HCT116 (cell line): ENCODE results near the gene ERICH3. TPM values are rescaled to one million over a fixed set of nuclear protein-coding genes. Genes with fewer than 3 reads are reported as not detected.

Experiments used
- ATAC-seq: fragments of 200-7000 bp; cut with Tn5 transposase; 2 replicates; pipeline ENCODE4 v1.9.1; 2020; ENCODE audit warnings: mild to moderate bottlenecking, moderate library complexity
- BruUV-seq: library from RNA; stranded (reverse); fragments of 400-500 nt; replicated peaks from 2 replicates; lab custom pipeline; 2021; lab: Mats Ljungman, UMichigan
- CTCF ChIA-PET: fragments of 300-600 bp; sonication (Branson Sonifier 250); formaldehyde crosslinking; loops from one replicate; lab custom pipeline; 2021; ENCODE audit warnings: antibody characterized with exemption; lab: Charles Lee
- POLR2A ChIA-PET: fragments of 300-600, 350-600 bp; sonication (Branson Sonifier 250); formaldehyde crosslinking; loops from one replicate; lab custom pipeline; 2021; ENCODE audit warnings: antibody characterized with exemption; lab: Charles Lee
- RAD21 ChIA-PET, 2 experiments: fragments of 300-600 bp; sonication (Branson Sonifier 250); formaldehyde crosslinking; loops; one replicate each; lab custom pipeline; 2023; ENCODE audit warnings: low total read pairs in 2 of 2; ENCODE audit not compliant: uncharacterized antibody in 2 of 2, unreplicated experiment in 2 of 2, low non-redundant PET in 1 of 2; lab: Charles Lee
- DNase-seq: peaks from one replicate; pipeline ENCODE4 v3.0.0-alpha.2; 2010; ENCODE audit warnings: low read depth, low spot score
- H2AFZ ChIP-seq: fragments of 200-600 bp; shearing (Covaris generic), sonication (generic); 2 replicates; pipeline ENCODE4 v1.6.1; 2017; ENCODE audit warnings: low read depth, mixed run types, mixed read lengths, antibody characterized with exemption, low read length; ENCODE audit not compliant: poor library complexity, severe bottlenecking
- H3K27ac ChIP-seq: 2 replicates; pipeline ENCODE4 v1.5.1; 2012; ENCODE audit warnings: low read depth, low read length
- H3K27me3 ChIP-seq: fragments of 200-600 bp; sonication (generic); 2 replicates; pipeline ENCODE4 v1.6.1; 2016; ENCODE audit warnings: mixed run types, low read length, mixed read lengths; ENCODE audit not compliant: insufficient read depth
- H3K36me3 ChIP-seq, 2 experiments: fragments of 200-500 bp in 1 of 2; fragments of 200-600 bp in 1 of 2; sonication (Bioruptor generic) in 1 of 2; sonication (generic) in 1 of 2; 2 replicates each; pipeline versions ENCODE4 v1.5.1 to v1.6.1; 2014 to 2016; ENCODE audit warnings: low read length in 2 of 2, inconsistent platforms in 1 of 2, mixed read lengths in 1 of 2, mixed run types in 1 of 2; ENCODE audit not compliant: insufficient read depth in 2 of 2, control insufficient read depth in 1 of 2
- H3K4me1 ChIP-seq, 2 experiments: fragments of 200-600 bp in 1 of 2; sonication (generic) in 1 of 2; 2 replicates each; pipeline versions ENCODE4 v1.5.1 to v1.6.1; 2012 to 2017; ENCODE audit warnings: low read length in 2 of 2, inconsistent platforms in 1 of 2, mild to moderate bottlenecking in 1 of 2, mixed read lengths in 1 of 2, mixed run types in 1 of 2, moderate library complexity in 1 of 2; ENCODE audit not compliant: insufficient read depth in 2 of 2, control insufficient read depth in 1 of 2
- H3K4me2 ChIP-seq: fragments of 200-600 bp; sonication (generic); 2 replicates; pipeline ENCODE4 v1.6.1; 2017; ENCODE audit warnings: mixed run types, low read length, mixed read lengths
- H3K4me3 ChIP-seq, 2 experiments: fragments of 200-600 bp in 1 of 2; sonication (generic) in 1 of 2; replicated peaks in 1 of 2; 2 replicates each; pipeline ENCODE4 v1.5.1; 2011 to 2016; ENCODE audit warnings: low read length in 2 of 2, control low read depth in 1 of 2, low read depth in 1 of 2, mild to moderate bottlenecking in 1 of 2, mixed read lengths in 1 of 2, mixed run types in 1 of 2
- H3K79me2 ChIP-seq: fragments of 200-600 bp; sonication (generic); 2 replicates; pipeline ENCODE4 v1.6.1; 2017; ENCODE audit warnings: mild to moderate bottlenecking, mixed run types, low read length, moderate library complexity, mixed read lengths; ENCODE audit not compliant: insufficient read depth
- H3K9ac ChIP-seq: fragments of 200-600 bp; sonication (generic); 2 replicates; pipeline ENCODE4 v1.6.1; 2016; ENCODE audit warnings: low read length, mixed read lengths
- H3K9me2 ChIP-seq: fragments of 200-600 bp; sonication (generic), shearing (Covaris generic); 2 replicates; pipeline ENCODE4 v1.6.1; 2017; ENCODE audit warnings: mixed run types, mild to moderate bottlenecking, moderate library complexity; ENCODE audit not compliant: insufficient read depth
- H3K9me3 ChIP-seq, 2 experiments: fragments of 200-500 bp in 1 of 2; fragments of 200-600 bp in 1 of 2; sonication (Bioruptor generic) in 1 of 2; sonication (generic) in 1 of 2; 2 replicates each; pipeline ENCODE4 v1.6.1; 2014 to 2017; ENCODE audit warnings: low read length in 2 of 2, mixed read lengths in 2 of 2, inconsistent platforms in 1 of 2, low read depth in 1 of 2, mild to moderate bottlenecking in 1 of 2, mixed run types in 1 of 2, moderate library complexity in 1 of 2; ENCODE audit not compliant: control insufficient read depth in 1 of 2, insufficient read depth in 1 of 2
- H4K20me1 ChIP-seq: fragments of 200-600 bp; sonication (generic), shearing (Covaris generic); 2 replicates; pipeline ENCODE4 v1.6.1; 2017; ENCODE audit warnings: mixed run types, mild to moderate bottlenecking, moderate library complexity; ENCODE audit not compliant: insufficient read depth
- CBX3 ChIP-seq: IDR thresholded peaks from 2 replicates; pipeline ENCODE4 v1.6.1; 2012; ENCODE audit warnings: low read depth
- CEBPB ChIP-seq: IDR thresholded peaks from 2 replicates; pipeline ENCODE4 v1.6.1; 2012; ENCODE audit warnings: low read depth
- EGR1 ChIP-seq: IDR thresholded peaks from 2 replicates; pipeline ENCODE4 v1.6.1; 2012; ENCODE audit warnings: low read depth
- ELF1 ChIP-seq: IDR thresholded peaks from 2 replicates; pipeline ENCODE4 v1.6.1; 2012; ENCODE audit warnings: low read depth, borderline replicate concordance
- EZH2 ChIP-seq: fragments of 200-600 bp; sonication (generic); IDR thresholded peaks from 2 replicates; pipeline ENCODE4 v1.6.1; 2017; ENCODE audit warnings: antibody characterized with exemption, mixed run types
- EZH2phosphoT487 ChIP-seq: fragments of 200-600 bp; IDR thresholded peaks from 2 replicates; pipeline ENCODE4 v1.6.1; 2018; ENCODE audit warnings: antibody characterized with exemption, borderline replicate concordance
- JUND ChIP-seq: IDR thresholded peaks from 2 replicates; pipeline ENCODE4 v1.6.1; 2012
- POLR2A ChIP-seq: IDR thresholded peaks from 2 replicates; pipeline ENCODE4 v1.7.0; 2011; ENCODE audit warnings: borderline replicate concordance; ENCODE audit not compliant: insufficient read depth, insufficient read length; ENCODE audit errors: extremely low read depth
- POLR2AphosphoS5 ChIP-seq: IDR thresholded peaks from 2 replicates; pipeline ENCODE4 v1.6.1; 2011; ENCODE audit warnings: mild to moderate bottlenecking, low read depth, low read length, moderate library complexity
- RAD21 ChIP-seq: IDR thresholded peaks from 2 replicates; pipeline ENCODE4 v1.6.1; 2012; ENCODE audit warnings: low read depth, mild to moderate bottlenecking
- SIN3A ChIP-seq: IDR thresholded peaks from 2 replicates; pipeline ENCODE4 v1.6.1; 2012; ENCODE audit warnings: low read depth
- YY1 ChIP-seq: IDR thresholded peaks from 2 replicates; pipeline ENCODE4 v1.6.1; 2011; ENCODE audit warnings: low read length, low read depth, moderate library complexity, mild to moderate bottlenecking; ENCODE audit not compliant: insufficient replicate concordance; ENCODE audit errors: extremely low read depth
- ZFX ChIP-seq: fragments of 450-650 bp; IDR thresholded peaks from 2 replicates; pipeline ENCODE4 v1.6.1; 2017
- ZNF274 ChIP-seq: fragments of 200-500 bp; sonication (Bioruptor generic); IDR thresholded peaks from 2 replicates; pipeline ENCODE4 v1.6.1; 2014; ENCODE audit warnings: mild to moderate bottlenecking, low read depth, low read length, inconsistent platforms
- intact Hi-C: fragments of 100-400 bp; cut with micrococcal nuclease; formaldehyde crosslinking; loops from 2 replicates; pipeline ENCODE4 v1.10.0; 2022
- total RNA-seq: library from RNA; stranded (reverse); gene quantifications from one replicate; pipeline ENCODE4 v1.2.1, GENCODE V29; 2021; ENCODE audit not compliant: unreplicated experiment
- TF ChIP-seq, protein P1 (sequence below): IDR thresholded peaks from 2 replicates; pipeline ENCODE4 v1.6.1; 2012; ENCODE audit warnings: low read depth
- TF ChIP-seq, protein P2 (sequence below): IDR thresholded peaks from 2 replicates; pipeline ENCODE4 v1.6.1; 2012

The ERICH3 gene
- total RNA-seq, 1 experiment from 2014 or later: not detected

DNA sequence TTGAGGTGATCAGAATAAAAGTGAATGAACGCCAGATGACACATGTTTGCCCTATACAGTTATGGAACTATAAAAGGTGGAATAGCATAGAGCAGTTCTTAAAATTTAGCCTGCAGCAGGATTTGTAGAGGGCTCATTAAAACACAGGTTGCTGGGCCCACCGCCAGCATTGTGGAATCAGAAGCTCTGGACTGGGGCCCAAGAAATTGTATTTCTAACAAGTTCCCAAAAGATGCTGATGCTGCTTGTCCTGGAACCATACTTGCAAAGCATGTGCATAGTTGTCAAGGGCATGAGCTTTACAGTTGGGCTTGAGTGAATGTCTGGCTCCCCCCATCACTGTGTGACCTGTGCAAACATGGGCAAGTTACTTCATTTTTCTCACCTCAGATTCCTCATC lies 123.7 kb downstream of the ERICH3 start:
- BruUV-seq: no TSS peak
- no peaks in the 10 kb centered on the region for H3K4me1 ChIP-seq
- no peaks in the 10 kb centered on the region for H3K9me3 ChIP-seq
- no peak overlapping the region for H2AFZ ChIP-seq
- H3K27me3 ChIP-seq: peaks cover 16% of the 10 kb centered on the region; the same call in 1 of the 2 replicates
- no peaks in the 10 kb centered on the region for H3K9me2 ChIP-seq
- H3K4me3 ChIP-seq: no peak overlapping the region
- no peak overlapping the region for H3K4me2 ChIP-seq
- ChIA-PET RAD21 (no interaction called here), CTCF (no interaction called here), POLR2A (no interaction called here)
- intact Hi-C loops: no loop called here
- no peaks in the 10 kb centered on the region for H3K79me2 ChIP-seq
- H3K27ac ChIP-seq: no peak overlapping the region
- no peak for ATAC-seq
- no peak for DNase-seq
- TF ChIP-seq YY1: no peak
- TF ChIP-seq SIN3A: no peak
- TF ChIP-seq CBX3: no peak
- TF ChIP-seq EZH2phosphoT487: no peak
- TF ChIP-seq, protein P1, sequence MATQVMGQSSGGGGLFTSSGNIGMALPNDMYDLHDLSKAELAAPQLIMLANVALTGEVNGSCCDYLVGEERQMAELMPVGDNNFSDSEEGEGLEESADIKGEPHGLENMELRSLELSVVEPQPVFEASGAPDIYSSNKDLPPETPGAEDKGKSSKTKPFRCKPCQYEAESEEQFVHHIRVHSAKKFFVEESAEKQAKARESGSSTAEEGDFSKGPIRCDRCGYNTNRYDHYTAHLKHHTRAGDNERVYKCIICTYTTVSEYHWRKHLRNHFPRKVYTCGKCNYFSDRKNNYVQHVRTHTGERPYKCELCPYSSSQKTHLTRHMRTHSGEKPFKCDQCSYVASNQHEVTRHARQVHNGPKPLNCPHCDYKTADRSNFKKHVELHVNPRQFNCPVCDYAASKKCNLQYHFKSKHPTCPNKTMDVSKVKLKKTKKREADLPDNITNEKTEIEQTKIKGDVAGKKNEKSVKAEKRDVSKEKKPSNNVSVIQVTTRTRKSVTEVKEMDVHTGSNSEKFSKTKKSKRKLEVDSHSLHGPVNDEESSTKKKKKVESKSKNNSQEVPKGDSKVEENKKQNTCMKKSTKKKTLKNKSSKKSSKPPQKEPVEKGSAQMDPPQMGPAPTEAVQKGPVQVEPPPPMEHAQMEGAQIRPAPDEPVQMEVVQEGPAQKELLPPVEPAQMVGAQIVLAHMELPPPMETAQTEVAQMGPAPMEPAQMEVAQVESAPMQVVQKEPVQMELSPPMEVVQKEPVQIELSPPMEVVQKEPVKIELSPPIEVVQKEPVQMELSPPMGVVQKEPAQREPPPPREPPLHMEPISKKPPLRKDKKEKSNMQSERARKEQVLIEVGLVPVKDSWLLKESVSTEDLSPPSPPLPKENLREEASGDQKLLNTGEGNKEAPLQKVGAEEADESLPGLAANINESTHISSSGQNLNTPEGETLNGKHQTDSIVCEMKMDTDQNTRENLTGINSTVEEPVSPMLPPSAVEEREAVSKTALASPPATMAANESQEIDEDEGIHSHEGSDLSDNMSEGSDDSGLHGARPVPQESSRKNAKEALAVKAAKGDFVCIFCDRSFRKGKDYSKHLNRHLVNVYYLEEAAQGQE: no peak
- TF ChIP-seq, protein P2, sequence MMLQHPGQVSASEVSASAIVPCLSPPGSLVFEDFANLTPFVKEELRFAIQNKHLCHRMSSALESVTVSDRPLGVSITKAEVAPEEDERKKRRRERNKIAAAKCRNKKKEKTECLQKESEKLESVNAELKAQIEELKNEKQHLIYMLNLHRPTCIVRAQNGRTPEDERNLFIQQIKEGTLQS: no peak
- no peak for TF ChIP-seq CEBPB
- no peak for TF ChIP-seq EZH2
- no peak for TF ChIP-seq ELF1
- no peak for TF ChIP-seq JUND
- no peak for TF ChIP-seq POLR2AphosphoS5
- no peak for TF ChIP-seq EGR1
- no peak for TF ChIP-seq ZFX
- TF ChIP-seq ZNF274: no peak
- TF ChIP-seq POLR2A: no peak
- TF ChIP-seq RAD21: no peak
- TF ChIP-seq, all 23 proteins: peak for 0
- Histone ChIP-seq H3K9ac (no peak overlapping the region), H3K36me3 (no peaks in the 10 kb centered on the region), H4K20me1 (no peaks in the 10 kb centered on the region)
